ENCODE data around the gene DYNC2H1.

Gene DYNC2H1

GRCh38 chr11:103327721-103328120 is 218.5 kb downstream of the DYNC2H1 start:
- Histone ChIP-seq H3K9me3 (ENCODE audit: control insufficient read depth in 2 of 2, low read length in 2 of 2) (no peaks in the 10 kb centered on the region), H3K4me3 (ENCODE audit: low read length in 2 of 2) (no peak overlapping the region), H3K27ac (ENCODE audit: low read length) (no peak overlapping the region), H3K9ac (ENCODE audit: low read length in 2 of 2) (no peak overlapping the region), H3K27me3 (ENCODE audit: control insufficient read depth in 1 of 2, insufficient read depth in 2 of 2, low read length in 2 of 2) (no peaks in the 10 kb centered on the region), H3K36me3 (ENCODE audit: control insufficient read depth in 2 of 2, insufficient read depth in 2 of 2, low read length in 2 of 2) (no peaks in the 10 kb centered on the region), H3K4me1 (ENCODE audit: control insufficient read depth, insufficient read depth, low read length) (no peaks in the 10 kb centered on the region)

GRCh38 chr11:103332409-103332808 is 223.2 kb downstream of the DYNC2H1 start:
- no peaks in the 10 kb centered on the region for H3K9me3 ChIP-seq (ENCODE audit: control insufficient read depth in 2 of 2, low read length in 2 of 2)
- H3K27ac ChIP-seq (ENCODE audit: low read length), result no peak overlapping the region
- H3K9ac ChIP-seq (ENCODE audit: low read length in 2 of 2), result no peak overlapping the region
- no peaks in the 10 kb centered on the region for H3K27me3 ChIP-seq (ENCODE audit: control insufficient read depth in 1 of 2, insufficient read depth in 2 of 2, low read length in 2 of 2)
- H3K4me1 ChIP-seq (ENCODE audit: control insufficient read depth, insufficient read depth, low read length), result no peaks in the 10 kb centered on the region
- H3K4me3 ChIP-seq (ENCODE audit: low read length in 2 of 2), result no peak overlapping the region
- H3K36me3 ChIP-seq (ENCODE audit: control insufficient read depth in 2 of 2, insufficient read depth in 2 of 2, low read length in 2 of 2), result no peaks in the 10 kb centered on the region

GRCh38 chr11:103338621-103339484 is 229.6 kb downstream of the DYNC2H1 start:
- Histone ChIP-seq H3K36me3 (ENCODE audit: control insufficient read depth in 2 of 2, insufficient read depth in 2 of 2, low read length in 2 of 2) (no peaks in the 10 kb centered on the region), H3K27me3 (ENCODE audit: control insufficient read depth in 1 of 2, insufficient read depth in 2 of 2, low read length in 2 of 2) (no peaks in the 10 kb centered on the region), H3K4me1 (ENCODE audit: control insufficient read depth, insufficient read depth, low read length) (no peaks in the 10 kb centered on the region), H3K4me3 (ENCODE audit: low read length in 2 of 2) (no peak overlapping the region), H3K9ac (ENCODE audit: low read length in 2 of 2) (no peak overlapping the region), H3K9me3 (ENCODE audit: control insufficient read depth in 2 of 2, low read length in 2 of 2) (no peaks in the 10 kb centered on the region), H3K27ac (ENCODE audit: low read length) (no peak overlapping the region)

- Histone ChIP-seq H3K27me3 (ENCODE audit: control insufficient read depth in 1 of 2, insufficient read depth in 2 of 2, low read length in 2 of 2) (no peaks in the 10 kb centered on the region), H3K9ac (ENCODE audit: low read length in 2 of 2) (no peak overlapping the region), H3K36me3 (ENCODE audit: control insufficient read depth in 2 of 2, insufficient read depth in 2 of 2, low read length in 2 of 2) (no peaks in the 10 kb centered on the region), H3K4me3 (ENCODE audit: low read length in 2 of 2) (no peak overlapping the region), H3K9me3 (ENCODE audit: control insufficient read depth in 2 of 2, low read length in 2 of 2) (no peaks in the 10 kb centered on the region), H3K27ac (ENCODE audit: low read length) (no peak overlapping the region), H3K4me1 (ENCODE audit: control insufficient read depth, insufficient read depth, low read length) (no peaks in the 10 kb centered on the region)
These were observed 230.2 kb downstream of the DYNC2H1 start for GRCh38 chr11:103339485-103339857.

- Histone ChIP-seq H3K4me3 (ENCODE audit: low read length in 2 of 2) (no peak overlapping the region), H3K4me1 (ENCODE audit: control insufficient read depth, insufficient read depth, low read length) (no peaks in the 10 kb centered on the region), H3K36me3 (ENCODE audit: control insufficient read depth in 2 of 2, insufficient read depth in 2 of 2, low read length in 2 of 2) (no peaks in the 10 kb centered on the region), H3K9ac (ENCODE audit: low read length in 2 of 2) (no peak overlapping the region), H3K9me3 (ENCODE audit: control insufficient read depth in 2 of 2, low read length in 2 of 2) (no peaks in the 10 kb centered on the region), H3K27me3 (ENCODE audit: control insufficient read depth in 1 of 2, insufficient read depth in 2 of 2, low read length in 2 of 2) (no peaks in the 10 kb centered on the region), H3K27ac (ENCODE audit: low read length) (no peak overlapping the region)
These were observed 231.7 kb downstream of the DYNC2H1 start for GRCh38 chr11:103340956-103341355.

GRCh38 chr11:103344886-103345285 is 235.7 kb downstream of the DYNC2H1 start:
- Histone ChIP-seq H3K9me3 (ENCODE audit: control insufficient read depth in 2 of 2, low read length in 2 of 2) (no peaks in the 10 kb centered on the region), H3K27me3 (ENCODE audit: control insufficient read depth in 1 of 2, insufficient read depth in 2 of 2, low read length in 2 of 2) (no peaks in the 10 kb centered on the region), H3K4me1 (ENCODE audit: control insufficient read depth, insufficient read depth, low read length) (no peaks in the 10 kb centered on the region), H3K9ac (ENCODE audit: low read length in 2 of 2) (no peak overlapping the region), H3K36me3 (ENCODE audit: control insufficient read depth in 2 of 2, insufficient read depth in 2 of 2, low read length in 2 of 2) (no peaks in the 10 kb centered on the region), H3K4me3 (ENCODE audit: low read length in 2 of 2) (no peak overlapping the region), H3K27ac (ENCODE audit: low read length) (no peak overlapping the region)

GRCh38 chr11:103349595-103349994 is 240.4 kb downstream of the DYNC2H1 start:
- Histone ChIP-seq H3K36me3 (ENCODE audit: control insufficient read depth in 2 of 2, insufficient read depth in 2 of 2, low read length in 2 of 2) (no peaks in the 10 kb centered on the region), H3K9ac (ENCODE audit: low read length in 2 of 2) (no peak overlapping the region), H3K9me3 (ENCODE audit: control insufficient read depth in 2 of 2, low read length in 2 of 2) (no peaks in the 10 kb centered on the region), H3K4me3 (ENCODE audit: low read length in 2 of 2) (no peak overlapping the region), H3K27ac (ENCODE audit: low read length) (no peak overlapping the region), H3K4me1 (ENCODE audit: control insufficient read depth, insufficient read depth, low read length) (no peaks in the 10 kb centered on the region), H3K27me3 (ENCODE audit: control insufficient read depth in 1 of 2, insufficient read depth in 2 of 2, low read length in 2 of 2) (no peaks in the 10 kb centered on the region)

GRCh38 chr11:103354656-103355055 is 245.4 kb downstream of the DYNC2H1 start:
- Histone ChIP-seq H3K27ac (ENCODE audit: low read length) (no peak overlapping the region), H3K4me1 (ENCODE audit: control insufficient read depth, insufficient read depth, low read length) (no peaks in the 10 kb centered on the region)

GRCh38 chr11:103358251-103358650 is 249.0 kb downstream of the DYNC2H1 start:
- Histone ChIP-seq H3K4me3 (ENCODE audit: low read length in 2 of 2) (no peak overlapping the region), H3K4me1 (ENCODE audit: control insufficient read depth, insufficient read depth, low read length) (no peaks in the 10 kb centered on the region), H3K9me3 (ENCODE audit: control insufficient read depth in 2 of 2, low read length in 2 of 2) (no peaks in the 10 kb centered on the region), H3K27ac (ENCODE audit: low read length) (no peak overlapping the region), H3K36me3 (ENCODE audit: control insufficient read depth in 2 of 2, insufficient read depth in 2 of 2, low read length in 2 of 2) (no peaks in the 10 kb centered on the region), H3K9ac (ENCODE audit: low read length in 2 of 2) (no peak overlapping the region), H3K27me3 (ENCODE audit: control insufficient read depth in 1 of 2, insufficient read depth in 2 of 2, low read length in 2 of 2) (no peaks in the 10 kb centered on the region)

More at GRCh38 chr11:103354656-103355055, 245.4 kb downstream of the DYNC2H1 start:
- Histone ChIP-seq H3K27me3 (ENCODE audit: control insufficient read depth in 1 of 2, insufficient read depth in 2 of 2, low read length in 2 of 2) (no peaks in the 10 kb centered on the region), H3K9me3 (ENCODE audit: control insufficient read depth in 2 of 2, low read length in 2 of 2) (no peaks in the 10 kb centered on the region), H3K4me3 (ENCODE audit: low read length in 2 of 2) (no peak overlapping the region), H3K9ac (ENCODE audit: low read length in 2 of 2) (no peak overlapping the region), H3K36me3 (ENCODE audit: control insufficient read depth in 2 of 2, insufficient read depth in 2 of 2, low read length in 2 of 2) (no peaks in the 10 kb centered on the region)

GRCh38 chr11:103359216-103359615 is 250.0 kb downstream of the DYNC2H1 start:
- H3K36me3 ChIP-seq (ENCODE audit: control insufficient read depth in 2 of 2, insufficient read depth in 2 of 2, low read length in 2 of 2), result no peaks in the 10 kb centered on the region
- no peaks in the 10 kb centered on the region for H3K27me3 ChIP-seq (ENCODE audit: control insufficient read depth in 1 of 2, insufficient read depth in 2 of 2, low read length in 2 of 2)
- H3K4me1 ChIP-seq (ENCODE audit: control insufficient read depth, insufficient read depth, low read length), result no peaks in the 10 kb centered on the region
- no peak overlapping the region for H3K9ac ChIP-seq (ENCODE audit: low read length in 2 of 2)
- H3K27ac ChIP-seq (ENCODE audit: low read length), result no peak overlapping the region
- no peaks in the 10 kb centered on the region for H3K9me3 ChIP-seq (ENCODE audit: control insufficient read depth in 2 of 2, low read length in 2 of 2)
- no peak overlapping the region for H3K4me3 ChIP-seq (ENCODE audit: low read length in 2 of 2)

- H3K9me3 ChIP-seq (ENCODE audit: control insufficient read depth in 2 of 2, low read length in 2 of 2), result no peaks in the 10 kb centered on the region
- no peaks in the 10 kb centered on the region for H3K27me3 ChIP-seq (ENCODE audit: control insufficient read depth in 1 of 2, insufficient read depth in 2 of 2, low read length in 2 of 2)
- peaks cover 3 to 7% of the 10 kb centered on the region in 2 donors for H3K36me3 ChIP-seq (ENCODE audit: control insufficient read depth in 2 of 2, insufficient read depth in 2 of 2, low read length in 2 of 2)
- H3K9ac ChIP-seq (ENCODE audit: low read length in 2 of 2), result no peak overlapping the region
- no peak overlapping the region for H3K4me3 ChIP-seq (ENCODE audit: low read length in 2 of 2)
- no peak overlapping the region for H3K27ac ChIP-seq (ENCODE audit: low read length)
- H3K4me1 ChIP-seq (ENCODE audit: control insufficient read depth, insufficient read depth, low read length), result no peaks in the 10 kb centered on the region
These were observed 255.5 kb downstream of the DYNC2H1 start for GRCh38 chr11:103364687-103365086.

All from stomach smooth muscle (tissue), 2 donors.